Vagina (tissue), 2 donors: ENCODE data around the gene MRGPRD.

Source experiments
- POLR2A ChIP-seq, 2 donors: fragments of 450-650 bp; IDR thresholded peaks; one replicate each; pipeline ENCODE4 v1.6.1; 2017; ENCODE audit warnings: antibody characterized with exemption in 2 of 2, mild to moderate bottlenecking in 2 of 2, moderate library complexity in 2 of 2
- POLR2AphosphoS5 ChIP-seq, 2 donors: sonication (generic); formaldehyde crosslinking; IDR thresholded peaks; one replicate each; pipeline ENCODE4 v1.9.0; 2017; ENCODE audit warnings: antibody characterized with exemption in 2 of 2, mild to moderate bottlenecking in 2 of 2, low read depth in 1 of 2; ENCODE audit not compliant: insufficient read depth in 1 of 2
- TF ChIP-seq, protein P1 (sequence below), 3 experiments: fragments of 450-650 bp in 2 of 3; fragments of 200-600 bp in 1 of 3; sonication (generic) in 1 of 3; IDR thresholded peaks; one replicate each; pipeline ENCODE4 v1.5.1; 2017 to 2019; ENCODE audit warnings: antibody characterized with exemption in 3 of 3, mild to moderate bottlenecking in 2 of 3, moderate library complexity in 2 of 3

DNA sequence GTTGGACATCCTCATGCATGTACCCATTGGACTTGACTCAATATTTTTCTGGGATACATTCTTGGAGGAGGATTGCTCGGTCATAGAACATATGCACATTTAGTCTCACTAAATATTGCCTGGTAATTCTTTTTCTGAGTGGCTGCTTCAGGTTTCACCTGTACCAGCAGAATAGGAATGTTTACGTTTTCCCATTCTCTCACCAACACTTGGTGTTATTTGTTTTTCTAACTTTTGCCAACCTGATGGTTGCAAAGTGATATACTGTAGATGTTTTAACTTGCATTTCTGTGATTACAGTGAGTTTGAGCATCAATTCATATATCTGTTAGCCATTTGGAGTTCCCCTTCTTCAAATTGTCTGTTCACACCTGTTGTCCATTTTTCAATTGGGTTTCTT, 1.3 kb upstream of the MRGPRD start:
- TF ChIP-seq, protein P1, sequence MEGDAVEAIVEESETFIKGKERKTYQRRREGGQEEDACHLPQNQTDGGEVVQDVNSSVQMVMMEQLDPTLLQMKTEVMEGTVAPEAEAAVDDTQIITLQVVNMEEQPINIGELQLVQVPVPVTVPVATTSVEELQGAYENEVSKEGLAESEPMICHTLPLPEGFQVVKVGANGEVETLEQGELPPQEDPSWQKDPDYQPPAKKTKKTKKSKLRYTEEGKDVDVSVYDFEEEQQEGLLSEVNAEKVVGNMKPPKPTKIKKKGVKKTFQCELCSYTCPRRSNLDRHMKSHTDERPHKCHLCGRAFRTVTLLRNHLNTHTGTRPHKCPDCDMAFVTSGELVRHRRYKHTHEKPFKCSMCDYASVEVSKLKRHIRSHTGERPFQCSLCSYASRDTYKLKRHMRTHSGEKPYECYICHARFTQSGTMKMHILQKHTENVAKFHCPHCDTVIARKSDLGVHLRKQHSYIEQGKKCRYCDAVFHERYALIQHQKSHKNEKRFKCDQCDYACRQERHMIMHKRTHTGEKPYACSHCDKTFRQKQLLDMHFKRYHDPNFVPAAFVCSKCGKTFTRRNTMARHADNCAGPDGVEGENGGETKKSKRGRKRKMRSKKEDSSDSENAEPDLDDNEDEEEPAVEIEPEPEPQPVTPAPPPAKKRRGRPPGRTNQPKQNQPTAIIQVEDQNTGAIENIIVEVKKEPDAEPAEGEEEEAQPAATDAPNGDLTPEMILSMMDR (IDR thresholded peaks at IDR 0.05), result no peak
- TF ChIP-seq POLR2AphosphoS5 (IDR thresholded peaks at IDR 0.05; ENCODE audit: insufficient read depth in 1 of 2, low read depth in 1 of 2) (no peak), POLR2A (IDR thresholded peaks at IDR 0.05) (no peak)
